Testis (tissue), 2 donors: ENCODE measurements around the gene TSPAN11.

ENCODE experiments used
- POLR2A ChIP-seq: fragments of 450-650 bp; IDR thresholded peaks from one replicate; pipeline ENCODE4 v1.6.1; 2017; ENCODE audit warnings: antibody characterized with exemption, mild to moderate bottlenecking, moderate library complexity
- TF ChIP-seq, protein P1 (sequence below), 3 experiments: fragments of 450-650 bp in 2 of 3; fragments of 200-600 bp in 1 of 3; sonication (generic) in 1 of 3; IDR thresholded peaks; one replicate each; pipeline ENCODE4 v1.5.1; 2016 to 2019; ENCODE audit warnings: antibody characterized with exemption in 3 of 3, mild to moderate bottlenecking in 2 of 3, moderate library complexity in 1 of 3

DNA sequence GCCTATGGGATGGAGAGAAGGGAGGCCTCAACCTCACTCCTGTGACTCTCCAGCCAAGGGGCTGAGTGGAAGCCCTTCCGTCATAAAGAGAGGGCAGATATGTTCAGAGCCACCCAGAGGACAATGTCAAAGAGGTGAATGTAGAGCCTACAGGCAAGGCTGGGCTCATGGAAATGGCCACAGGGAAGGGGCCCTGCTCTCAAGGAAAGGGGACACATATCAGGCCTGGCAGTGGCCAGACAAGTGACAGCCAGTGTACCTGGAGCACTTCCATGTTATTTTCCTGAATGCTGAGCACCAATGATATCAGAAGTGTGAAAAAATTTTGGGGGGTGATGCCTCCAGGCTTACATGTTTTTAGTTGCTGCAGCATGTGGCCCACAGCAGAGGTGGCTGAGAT, 110.5 kb downstream of the TSPAN11 start:
- TF ChIP-seq, protein P1, sequence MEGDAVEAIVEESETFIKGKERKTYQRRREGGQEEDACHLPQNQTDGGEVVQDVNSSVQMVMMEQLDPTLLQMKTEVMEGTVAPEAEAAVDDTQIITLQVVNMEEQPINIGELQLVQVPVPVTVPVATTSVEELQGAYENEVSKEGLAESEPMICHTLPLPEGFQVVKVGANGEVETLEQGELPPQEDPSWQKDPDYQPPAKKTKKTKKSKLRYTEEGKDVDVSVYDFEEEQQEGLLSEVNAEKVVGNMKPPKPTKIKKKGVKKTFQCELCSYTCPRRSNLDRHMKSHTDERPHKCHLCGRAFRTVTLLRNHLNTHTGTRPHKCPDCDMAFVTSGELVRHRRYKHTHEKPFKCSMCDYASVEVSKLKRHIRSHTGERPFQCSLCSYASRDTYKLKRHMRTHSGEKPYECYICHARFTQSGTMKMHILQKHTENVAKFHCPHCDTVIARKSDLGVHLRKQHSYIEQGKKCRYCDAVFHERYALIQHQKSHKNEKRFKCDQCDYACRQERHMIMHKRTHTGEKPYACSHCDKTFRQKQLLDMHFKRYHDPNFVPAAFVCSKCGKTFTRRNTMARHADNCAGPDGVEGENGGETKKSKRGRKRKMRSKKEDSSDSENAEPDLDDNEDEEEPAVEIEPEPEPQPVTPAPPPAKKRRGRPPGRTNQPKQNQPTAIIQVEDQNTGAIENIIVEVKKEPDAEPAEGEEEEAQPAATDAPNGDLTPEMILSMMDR (IDR thresholded peaks at IDR 0.05) = no peak
- no peak for TF ChIP-seq POLR2A
